HepG2 (cell line): Measurements from ENCODE around the gene GZF1. TPM values are rescaled to one million over a fixed set of nuclear protein-coding genes. Genes with fewer than 3 reads are reported as not detected.

Experiments
- ARID2 ChIP-seq: sonication (generic); formaldehyde crosslinking; IDR thresholded peaks from 2 replicates; pipeline ENCODE4 v1.8.1; 2022; ENCODE audit warnings: mild to moderate bottlenecking, missing genetic modification reagents, borderline replicate concordance
- CBX1 ChIP-seq: IDR thresholded peaks from one replicate; pipeline ENCODE4 v1.6.1; 2016; ENCODE audit warnings: antibody characterized with exemption, low read depth
- KDM5A ChIP-seq: fragments of 200-600 bp; sonication (generic); IDR thresholded peaks from 2 replicates; pipeline ENCODE4 v1.7.0; 2018; ENCODE audit warnings: antibody characterized with exemption, mild to moderate bottlenecking, low read length, borderline replicate concordance
- MIXL1 ChIP-seq: IDR thresholded peaks from 2 replicates; pipeline ENCODE4 v1.6.1; 2016
- ZFY ChIP-seq: sonication (generic); formaldehyde crosslinking; IDR thresholded peaks from 2 replicates; pipeline ENCODE4 v1.4.0; 2020; ENCODE audit warnings: missing genetic modification reagents
- ZNF343 ChIP-seq: sonication (generic); formaldehyde crosslinking; IDR thresholded peaks from 2 replicates; pipeline ENCODE4 v1.4.0; 2020; ENCODE audit warnings: mild to moderate bottlenecking, missing genetic modification reagents
- polyA plus RNA-seq, 8 experiments: library from polyadenylated mRNA; depleted of rRNA in 3 of 8; stranded (reverse) in 7 of 8; unstranded in 1 of 8; fragments of >200 nt; fragmentation: Illumina TruSeq in 4 of 8; extraction: Trizol in 4 of 8; gene quantifications; 2 replicates each; pipeline versions ENCODE4 v1.2.1 to v1.2.3, GENCODE V29; 2011 to 2016; ENCODE audit warnings: low read depth in 4 of 8, missing spikeins in 1 of 8, mixed read lengths in 1 of 8; ENCODE audit not compliant: insufficient read depth in 1 of 8
- total RNA-seq, 5 experiments: library from RNA; depleted of rRNA; stranded (reverse); fragments of >200 nt; fragmentation: Illumina TruSeq; extraction: Trizol; gene quantifications; 2 replicates each; pipeline ENCODE4 v1.2.3, GENCODE V29; 2016; ENCODE audit warnings: low read depth in 1 of 5
- TF ChIP-seq, protein P1 (sequence below), 2 experiments: fragments of 450-650 bp in 1 of 2; sonication (generic) in 1 of 2; formaldehyde crosslinking in 1 of 2; IDR thresholded peaks; 2 replicates each; pipeline versions ENCODE4 v1.6.1 to v1.8.0; 2016 to 2022; ENCODE audit warnings: antibody characterized with exemption in 1 of 2, mild to moderate bottlenecking in 1 of 2, missing genetic modification reagents in 1 of 2
- TF ChIP-seq, protein P2 (sequence below): sonication (generic); formaldehyde crosslinking; IDR thresholded peaks from one replicate; pipeline ENCODE4 v1.5.1; 2020; ENCODE audit warnings: mild to moderate bottlenecking, missing genetic modification reagents; ENCODE audit errors: not compliant biosample characterization

The GZF1 gene
- total and polyA plus RNA-seq, 2 of the 13 experiments (the other 11 are each of a cell fraction or from before 2014, with no cell fraction given), result 16.9 to 26.0 TPM

DNA sequence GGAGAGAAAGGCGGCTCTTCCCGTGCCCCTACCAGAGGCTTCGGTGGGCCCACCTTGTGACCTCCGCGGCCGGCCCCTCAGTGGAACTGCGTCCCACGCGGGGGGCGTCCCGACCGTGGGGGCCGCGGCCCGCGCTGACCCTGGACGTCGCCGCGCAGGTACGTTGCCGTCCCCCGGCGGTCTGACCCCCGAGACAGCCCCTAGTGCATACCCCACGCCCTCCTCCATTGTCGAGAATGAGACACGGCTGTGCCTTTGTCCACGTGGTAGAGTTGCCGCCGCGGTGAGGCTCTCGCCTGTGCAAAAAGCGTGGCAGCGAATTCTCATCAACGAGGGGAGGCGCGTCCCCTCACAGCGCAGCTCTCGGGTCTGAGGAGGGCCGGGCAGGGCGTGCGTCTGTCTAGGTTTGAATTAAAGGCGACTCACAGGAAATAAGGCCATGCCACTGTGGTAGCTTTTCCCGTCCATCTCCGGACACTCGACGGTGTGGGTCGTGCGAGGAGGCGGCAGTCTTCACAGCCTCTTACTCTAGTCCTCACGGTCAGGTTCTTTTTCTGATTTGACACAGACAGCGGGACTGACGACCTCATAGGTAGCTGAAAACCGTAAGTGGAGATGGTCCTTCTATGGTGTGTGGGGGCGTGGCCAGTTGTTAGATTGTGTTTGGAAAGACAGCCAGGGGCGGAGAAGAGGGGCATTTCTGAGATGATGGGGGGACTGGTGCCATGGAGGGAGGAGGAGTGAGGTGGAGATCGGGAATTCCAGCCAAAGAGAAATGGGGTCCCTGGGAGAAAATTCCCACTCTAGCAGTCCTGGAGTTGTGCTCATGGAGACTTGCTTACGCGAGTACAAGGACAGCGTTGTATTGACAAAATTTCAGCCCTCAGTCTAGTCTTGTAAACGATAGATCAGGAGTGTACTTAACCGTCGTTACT is 10.8 kb upstream of the GZF1 start (continued):
- TF ChIP-seq, protein P1, sequence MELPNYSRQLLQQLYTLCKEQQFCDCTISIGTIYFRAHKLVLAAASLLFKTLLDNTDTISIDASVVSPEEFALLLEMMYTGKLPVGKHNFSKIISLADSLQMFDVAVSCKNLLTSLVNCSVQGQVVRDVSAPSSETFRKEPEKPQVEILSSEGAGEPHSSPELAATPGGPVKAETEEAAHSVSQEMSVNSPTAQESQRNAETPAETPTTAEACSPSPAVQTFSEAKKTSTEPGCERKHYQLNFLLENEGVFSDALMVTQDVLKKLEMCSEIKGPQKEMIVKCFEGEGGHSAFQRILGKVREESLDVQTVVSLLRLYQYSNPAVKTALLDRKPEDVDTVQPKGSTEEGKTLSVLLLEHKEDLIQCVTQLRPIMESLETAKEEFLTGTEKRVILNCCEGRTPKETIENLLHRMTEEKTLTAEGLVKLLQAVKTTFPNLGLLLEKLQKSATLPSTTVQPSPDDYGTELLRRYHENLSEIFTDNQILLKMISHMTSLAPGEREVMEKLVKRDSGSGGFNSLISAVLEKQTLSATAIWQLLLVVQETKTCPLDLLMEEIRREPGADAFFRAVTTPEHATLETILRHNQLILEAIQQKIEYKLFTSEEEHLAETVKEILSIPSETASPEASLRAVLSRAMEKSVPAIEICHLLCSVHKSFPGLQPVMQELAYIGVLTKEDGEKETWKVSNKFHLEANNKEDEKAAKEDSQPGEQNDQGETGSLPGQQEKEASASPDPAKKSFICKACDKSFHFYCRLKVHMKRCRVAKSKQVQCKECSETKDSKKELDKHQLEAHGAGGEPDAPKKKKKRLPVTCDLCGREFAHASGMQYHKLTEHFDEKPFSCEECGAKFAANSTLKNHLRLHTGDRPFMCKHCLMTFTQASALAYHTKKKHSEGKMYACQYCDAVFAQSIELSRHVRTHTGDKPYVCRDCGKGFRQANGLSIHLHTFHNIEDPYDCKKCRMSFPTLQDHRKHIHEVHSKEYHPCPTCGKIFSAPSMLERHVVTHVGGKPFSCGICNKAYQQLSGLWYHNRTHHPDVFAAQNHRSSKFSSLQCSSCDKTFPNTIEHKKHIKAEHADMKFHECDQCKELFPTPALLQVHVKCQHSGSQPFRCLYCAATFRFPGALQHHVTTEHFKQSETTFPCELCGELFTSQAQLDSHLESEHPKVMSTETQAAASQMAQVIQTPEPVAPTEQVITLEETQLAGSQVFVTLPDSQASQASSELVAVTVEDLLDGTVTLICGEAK (IDR thresholded peaks at IDR 0.05), result no peak
- TF ChIP-seq, protein P1 (CRISPR knock-in tag; IDR thresholded peaks at IDR 0.05), result peak; percentile 77
- TF ChIP-seq, protein P2, sequence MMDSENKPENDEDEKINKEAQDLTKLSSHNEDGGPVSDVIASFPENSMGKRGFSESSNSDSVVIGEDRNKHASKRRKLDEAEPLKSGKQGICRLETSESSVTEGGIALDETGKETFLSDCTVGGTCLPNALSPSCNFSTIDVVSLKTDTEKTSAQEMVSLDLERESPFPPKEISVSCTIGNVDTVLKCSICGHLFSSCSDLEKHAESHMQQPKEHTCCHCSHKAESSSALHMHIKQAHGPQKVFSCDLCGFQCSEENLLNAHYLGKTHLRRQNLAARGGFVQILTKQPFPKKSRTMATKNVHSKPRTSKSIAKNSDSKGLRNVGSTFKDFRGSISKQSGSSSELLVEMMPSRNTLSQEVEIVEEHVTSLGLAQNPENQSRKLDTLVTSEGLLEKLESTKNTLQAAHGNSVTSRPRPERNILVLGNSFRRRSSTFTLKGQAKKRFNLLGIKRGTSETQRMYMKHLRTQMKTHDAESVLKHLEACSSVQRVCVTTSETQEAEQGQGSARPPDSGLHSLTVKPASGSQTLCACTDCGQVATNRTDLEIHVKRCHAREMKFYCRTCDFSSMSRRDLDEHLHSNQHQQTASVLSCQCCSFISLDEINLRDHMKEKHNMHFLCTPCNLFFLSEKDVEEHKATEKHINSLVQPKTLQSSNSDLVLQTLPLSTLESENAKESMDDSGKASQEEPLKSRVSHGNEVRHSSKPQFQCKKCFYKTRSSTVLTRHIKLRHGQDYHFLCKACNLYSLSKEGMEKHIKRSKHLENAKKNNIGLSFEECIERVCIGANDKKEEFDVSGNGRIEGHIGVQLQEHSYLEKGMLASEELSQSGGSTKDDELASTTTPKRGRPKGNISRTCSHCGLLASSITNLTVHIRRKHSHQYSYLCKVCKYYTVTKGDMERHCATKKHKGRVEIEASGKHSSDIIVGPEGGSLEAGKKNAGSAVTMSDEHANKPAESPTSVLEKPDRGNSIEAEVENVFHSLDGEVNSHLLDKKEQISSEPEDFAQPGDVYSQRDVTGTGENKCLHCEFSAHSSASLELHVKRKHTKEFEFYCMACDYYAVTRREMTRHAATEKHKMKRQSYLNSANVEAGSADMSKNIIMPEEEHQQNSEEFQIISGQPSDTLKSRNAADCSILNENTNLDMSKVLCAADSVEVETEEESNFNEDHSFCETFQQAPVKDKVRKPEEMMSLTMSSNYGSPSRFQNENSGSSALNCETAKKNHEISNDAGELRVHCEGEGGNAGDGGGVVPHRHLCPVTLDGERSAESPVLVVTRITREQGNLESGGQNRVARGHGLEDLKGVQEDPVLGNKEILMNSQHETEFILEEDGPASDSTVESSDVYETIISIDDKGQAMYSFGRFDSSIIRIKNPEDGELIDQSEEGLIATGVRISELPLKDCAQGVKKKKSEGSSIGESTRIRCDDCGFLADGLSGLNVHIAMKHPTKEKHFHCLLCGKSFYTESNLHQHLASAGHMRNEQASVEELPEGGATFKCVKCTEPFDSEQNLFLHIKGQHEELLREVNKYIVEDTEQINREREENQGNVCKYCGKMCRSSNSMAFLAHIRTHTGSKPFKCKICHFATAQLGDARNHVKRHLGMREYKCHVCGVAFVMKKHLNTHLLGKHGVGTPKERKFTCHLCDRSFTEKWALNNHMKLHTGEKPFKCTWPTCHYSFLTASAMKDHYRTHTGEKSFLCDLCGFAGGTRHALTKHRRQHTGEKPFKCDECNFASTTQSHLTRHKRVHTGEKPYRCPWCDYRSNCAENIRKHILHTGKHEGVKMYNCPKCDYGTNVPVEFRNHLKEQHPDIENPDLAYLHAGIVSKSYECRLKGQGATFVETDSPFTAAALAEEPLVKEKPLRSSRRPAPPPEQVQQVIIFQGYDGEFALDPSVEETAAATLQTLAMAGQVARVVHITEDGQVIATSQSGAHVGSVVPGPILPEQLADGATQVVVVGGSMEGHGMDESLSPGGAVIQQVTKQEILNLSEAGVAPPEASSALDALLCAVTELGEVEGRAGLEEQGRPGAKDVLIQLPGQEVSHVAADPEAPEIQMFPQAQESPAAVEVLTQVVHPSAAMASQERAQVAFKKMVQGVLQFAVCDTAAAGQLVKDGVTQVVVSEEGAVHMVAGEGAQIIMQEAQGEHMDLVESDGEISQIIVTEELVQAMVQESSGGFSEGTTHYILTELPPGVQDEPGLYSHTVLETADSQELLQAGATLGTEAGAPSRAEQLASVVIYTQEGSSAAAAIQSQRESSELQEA (CRISPR knock-in tag), result peak; percentile 64
- TF ChIP-seq KDM5A (peak; percentile 68), CBX1 (peak; percentile 25), ZFY (CRISPR knock-in tag) (no peak), MIXL1 (CRISPR knock-in tag) (peak; percentile 41; the same call in 1 of the 2 replicates), ARID2 (CRISPR knock-in tag) (peak; percentile 70; the same call in 1 of the 2 replicates), ZNF343 (CRISPR knock-in tag) (0 out of 2 replicates have a peak, but pooled peaks have one; percentile 5)
